GM18499 (cell line): ENCODE results near the gene SCRN1.
"Not testable (repeated sequence)": the region's sequence is repeated elsewhere in the genome, so short reads cannot be mapped to it uniquely, and the experiment has no call there.

Source experiments
- ATAC-seq: cut with Tn5 transposase; IDR thresholded peaks from one replicate; pipeline ENCODE4 v1.9.1; 2021; ENCODE audit warnings: moderate number of reproducible peaks; ENCODE audit not compliant: insufficient read depth, unreplicated experiment

SCRN1 gene

DNA sequence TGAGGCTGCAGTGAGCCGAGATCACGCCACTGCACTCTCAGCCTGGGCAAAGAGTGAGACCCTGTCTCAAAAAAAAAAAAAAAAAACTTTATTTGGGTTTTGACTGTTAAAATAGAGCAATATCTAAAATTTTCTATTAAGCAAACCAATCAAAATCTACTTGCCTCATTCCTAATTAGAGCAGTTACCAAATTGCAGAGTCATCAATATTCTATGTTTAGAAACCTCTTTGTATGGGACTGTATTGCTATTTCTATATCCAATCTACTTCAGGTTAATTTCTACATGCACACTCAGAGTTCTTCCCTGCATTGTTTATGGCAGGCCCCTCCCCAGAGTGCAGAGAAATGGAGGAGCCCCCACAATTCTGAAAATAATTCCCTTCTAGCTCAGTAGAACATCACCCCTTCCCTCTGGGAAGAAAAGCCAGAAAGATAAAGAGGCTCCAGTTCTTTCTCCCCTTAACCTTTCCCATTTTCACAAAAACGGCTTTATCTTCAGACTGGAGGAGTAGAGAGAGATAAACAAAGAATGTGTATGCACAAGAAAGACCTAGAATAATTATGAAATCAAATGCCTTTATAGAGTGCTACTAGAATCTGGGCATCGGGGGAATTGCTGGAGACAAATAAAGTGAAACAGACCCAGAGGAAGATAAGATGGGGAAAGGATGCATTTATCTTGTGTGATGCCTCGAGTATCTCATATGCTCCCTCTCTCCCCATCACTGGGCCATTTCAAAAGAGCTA is 17.9 kb downstream of the SCRN1 start:
- no peak for ATAC-seq

DNA sequence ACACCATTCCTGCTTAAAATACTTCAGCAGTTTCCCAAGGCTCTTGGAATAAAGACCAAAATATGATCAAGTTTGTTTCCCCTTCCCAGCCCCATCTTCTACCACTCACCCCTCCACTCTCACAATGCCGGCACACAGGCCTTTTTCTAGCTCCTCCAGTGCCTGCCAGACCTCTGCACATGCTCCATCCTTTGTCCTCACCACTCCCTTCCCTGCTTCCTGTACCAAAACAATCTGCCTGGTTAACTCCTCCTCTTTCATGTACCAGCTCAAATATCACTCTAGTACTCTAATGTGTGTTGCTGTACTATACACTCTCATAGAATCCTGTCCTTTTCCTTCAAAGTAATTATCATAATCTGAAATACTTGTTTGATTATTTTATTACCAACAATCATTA is 19.4 kb downstream of the SCRN1 start:
- ATAC-seq: no peak

DNA sequence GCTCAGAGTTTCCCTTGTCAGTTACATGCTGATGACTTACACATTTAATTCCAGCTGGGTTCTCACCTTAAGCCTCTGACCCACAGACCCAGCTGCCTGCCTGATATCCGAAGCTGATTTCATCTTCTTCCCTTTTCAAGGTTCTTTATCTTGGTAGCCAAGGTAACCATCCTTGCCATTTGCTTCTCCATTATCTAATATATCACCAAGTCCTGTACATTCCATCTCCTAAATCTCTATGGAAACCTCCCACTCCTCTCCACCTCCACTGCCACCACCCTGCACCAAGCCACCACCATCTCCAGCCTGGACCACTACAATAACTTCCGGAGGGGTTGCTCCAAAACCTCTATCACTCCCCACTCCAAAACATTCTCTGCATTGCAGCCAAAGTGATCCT is 19.9 kb downstream of the SCRN1 start:
- ATAC-seq: no peak

DNA sequence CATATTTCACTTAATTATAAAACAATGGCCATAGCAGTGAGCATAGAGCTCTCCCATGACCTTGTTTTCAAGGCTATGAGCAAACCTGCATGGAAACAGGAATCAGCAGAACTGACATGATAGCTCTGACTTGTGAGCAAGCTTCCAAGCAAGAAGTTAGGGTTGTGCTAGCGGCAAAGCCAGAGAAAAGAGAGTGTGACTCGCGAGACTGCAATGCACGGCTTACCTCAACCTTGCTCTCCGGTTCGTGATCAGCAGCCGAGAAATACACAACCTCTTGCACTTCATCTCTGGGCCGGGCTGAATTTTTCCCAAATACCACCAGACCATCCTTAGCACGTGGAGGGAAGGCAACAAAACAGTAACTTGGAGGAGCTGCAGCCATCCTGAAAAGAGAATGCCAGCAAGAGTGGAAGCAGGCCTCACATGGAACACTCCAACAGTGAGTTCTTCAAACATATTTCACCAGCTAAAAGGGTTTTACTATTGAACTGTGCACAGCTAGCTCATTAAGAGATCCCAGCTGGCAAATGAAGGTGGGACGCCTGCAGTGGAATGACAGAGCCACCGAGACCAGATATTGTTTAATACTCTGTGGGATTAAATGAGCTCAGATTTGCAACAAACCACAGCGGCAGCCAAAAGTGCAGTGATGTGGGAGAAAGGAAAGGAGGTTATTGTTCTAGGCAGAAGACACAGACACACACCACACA is 20.8 kb downstream of the SCRN1 start:
- no peak for ATAC-seq

DNA sequence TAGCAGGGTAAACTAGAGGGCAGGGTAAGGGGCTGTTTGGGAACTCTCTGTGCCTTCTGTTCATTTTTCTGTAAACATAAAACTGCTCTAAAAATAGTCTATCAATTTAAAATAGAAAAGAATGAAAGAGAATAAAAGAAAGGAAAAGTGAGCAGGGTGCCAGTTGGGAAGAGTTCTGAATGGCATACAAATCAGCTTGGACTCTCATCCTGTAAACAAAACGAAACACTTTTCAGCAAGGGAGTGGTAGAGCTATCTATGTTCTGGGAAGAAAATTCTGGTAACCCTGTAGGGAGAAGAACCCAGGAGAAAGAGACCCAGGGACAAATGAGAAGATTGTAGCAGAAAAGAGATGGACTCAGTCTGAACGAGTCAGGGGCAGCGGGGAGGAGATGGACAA is 24.6 kb downstream of the SCRN1 start:
- no peak for ATAC-seq

DNA sequence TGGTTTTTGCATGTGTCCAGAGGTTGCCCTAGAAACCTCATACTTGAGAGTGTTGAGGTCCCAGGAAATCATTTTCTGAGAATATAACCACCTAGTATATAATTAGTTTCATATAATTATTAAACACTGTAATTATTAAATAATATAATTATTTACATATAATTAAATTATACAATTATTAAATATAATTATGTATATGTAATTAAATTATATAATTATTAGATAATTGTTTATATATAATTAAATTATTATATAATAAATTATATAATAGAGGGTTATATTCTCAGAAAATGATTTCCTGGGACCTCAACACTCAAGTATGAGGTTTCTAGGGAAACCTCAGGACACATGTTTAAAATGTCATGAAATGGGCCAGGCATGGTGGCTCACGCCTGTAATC is 27.6 kb downstream of the SCRN1 start:
- no peak for ATAC-seq

DNA sequence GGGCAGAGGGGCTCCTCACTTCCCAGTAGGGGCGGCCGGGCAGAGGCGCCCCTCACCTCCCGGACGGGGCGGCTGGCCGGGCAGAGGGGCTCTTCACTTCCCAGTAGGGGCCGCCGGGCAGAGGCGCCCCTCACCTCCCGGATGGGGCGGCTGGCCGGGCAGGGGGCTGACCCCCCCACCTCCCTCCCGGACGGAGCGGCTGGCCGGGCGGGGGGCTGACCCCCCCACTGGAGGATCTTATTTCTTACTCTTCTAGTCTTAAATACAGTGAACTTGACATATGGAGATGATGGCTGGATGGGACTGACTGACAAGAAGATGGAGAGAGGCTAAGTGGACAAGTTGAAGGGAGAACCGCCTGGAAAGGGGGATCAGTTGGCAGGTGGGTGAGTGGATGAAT is 28.0 kb downstream of the SCRN1 start:
- not testable (repeated sequence) for ATAC-seq

DNA sequence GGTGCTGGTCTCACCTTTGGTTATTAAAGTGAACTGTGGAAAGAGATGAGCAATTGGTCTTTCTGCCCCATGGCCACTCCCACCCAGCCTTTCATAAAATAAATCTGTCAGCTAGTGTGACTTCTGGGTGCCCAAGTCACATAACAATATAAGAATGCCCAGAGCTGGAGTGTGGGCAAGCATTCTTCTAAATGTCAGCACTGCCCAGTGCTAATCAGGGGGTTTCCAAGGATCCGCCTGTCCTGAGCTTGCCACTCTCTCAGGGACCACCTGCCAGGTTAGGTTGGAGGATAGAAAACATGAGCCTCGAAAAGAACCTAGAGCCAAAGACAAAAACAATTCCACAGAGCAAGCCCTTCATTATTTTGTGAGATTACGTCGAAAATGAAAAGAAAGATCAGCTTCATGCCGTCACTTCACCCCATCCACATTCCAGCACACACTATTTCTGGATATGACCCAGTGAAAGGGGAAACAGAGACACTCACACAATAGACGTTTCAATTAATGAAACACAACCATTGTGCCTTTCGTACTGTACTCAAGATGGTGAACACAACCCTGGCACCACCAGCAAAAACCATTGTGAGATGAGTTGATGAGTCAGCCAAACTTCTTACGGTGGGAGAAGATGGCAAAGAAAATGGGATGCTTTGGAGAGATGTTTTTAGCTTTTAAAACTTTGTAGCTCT is 30.8 kb downstream of the SCRN1 start:
- no peak for ATAC-seq

DNA sequence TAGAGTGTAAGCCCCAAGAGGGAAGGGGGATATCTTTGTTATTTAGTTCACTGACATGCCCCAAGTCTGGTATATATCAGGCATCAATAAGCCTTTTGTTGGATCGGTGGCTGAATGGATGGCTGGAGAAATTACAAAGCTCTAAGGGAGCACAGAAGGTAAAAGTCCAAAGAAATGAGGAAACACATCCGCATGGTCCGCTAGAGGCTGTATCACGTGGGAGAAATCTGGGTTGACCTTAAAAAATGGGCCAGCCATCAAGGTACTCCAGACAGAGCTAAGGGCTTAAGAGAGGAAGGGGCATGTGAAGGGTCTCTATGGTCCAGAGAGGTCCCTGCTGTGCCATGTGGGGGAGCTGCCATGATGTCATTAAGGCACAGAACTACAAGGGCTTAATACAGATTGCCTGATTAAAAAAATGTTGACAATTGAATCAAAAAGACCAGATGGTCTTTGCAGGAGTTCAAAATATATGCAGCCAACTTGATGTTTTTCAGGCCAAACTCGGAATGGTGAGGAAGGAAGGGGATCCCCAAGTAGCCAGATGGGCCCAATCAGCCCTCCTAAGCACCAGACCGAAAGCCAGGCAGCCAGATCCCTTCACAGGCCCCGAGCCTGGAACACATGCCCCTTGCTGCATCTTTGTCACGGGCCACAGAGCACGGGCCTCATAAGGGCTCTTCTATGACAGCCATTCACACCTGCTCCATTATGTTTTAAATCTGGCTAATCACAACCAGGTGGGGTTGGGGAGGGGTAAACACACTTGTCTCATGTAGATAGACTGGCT is 31.9 kb downstream of the SCRN1 start:
- no peak for ATAC-seq

DNA sequence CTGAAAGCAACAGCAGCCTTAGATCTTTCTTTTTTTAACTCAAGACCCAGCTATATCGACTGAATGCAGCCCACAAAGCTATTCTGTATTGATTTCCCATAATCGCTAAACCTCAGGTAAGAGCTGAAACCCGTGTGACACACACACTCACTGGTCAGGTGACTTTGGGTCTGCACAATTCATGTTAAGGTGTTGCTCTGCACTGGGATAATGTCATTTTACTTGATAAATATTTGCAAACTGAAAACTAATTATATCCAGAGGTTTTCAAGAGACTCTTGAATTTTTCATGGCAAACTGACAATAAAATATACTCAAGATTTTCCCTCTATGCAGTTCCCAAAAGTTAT is 33.1 kb downstream of the SCRN1 start:
- ATAC-seq: no peak

DNA sequence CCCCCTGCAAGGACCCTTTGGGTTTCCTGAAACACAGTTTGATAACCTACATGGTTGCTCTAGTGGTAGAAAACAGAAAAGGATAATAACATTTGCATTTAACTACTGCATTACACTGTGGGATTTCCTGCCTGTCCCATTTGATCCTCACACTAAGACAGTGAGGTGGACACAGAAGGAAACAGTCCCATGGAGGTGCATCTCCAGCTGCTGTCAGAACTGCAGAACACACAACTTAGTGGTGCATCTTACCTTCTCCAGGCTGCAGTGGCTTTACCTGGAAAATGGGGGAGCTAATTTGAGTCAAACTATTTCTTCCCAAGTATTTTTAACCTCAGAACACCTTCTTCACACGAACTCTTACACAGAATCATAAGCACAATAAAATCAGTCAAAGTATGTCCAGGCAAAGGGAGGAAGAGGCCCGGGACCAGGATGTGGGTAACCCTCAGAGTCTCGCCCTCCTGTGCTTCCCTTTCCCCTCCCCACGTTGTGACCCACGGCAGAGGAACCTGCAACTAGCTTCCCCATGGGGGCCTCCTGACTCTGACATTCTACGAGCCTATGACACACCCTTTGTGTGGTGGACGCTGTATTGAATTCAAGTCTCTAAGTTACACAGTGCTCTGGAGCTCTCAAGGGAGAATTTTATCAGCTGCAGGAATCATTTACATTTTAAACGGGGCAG is 33.7 kb downstream of the SCRN1 start:
- ATAC-seq: peak; percentile 60

DNA sequence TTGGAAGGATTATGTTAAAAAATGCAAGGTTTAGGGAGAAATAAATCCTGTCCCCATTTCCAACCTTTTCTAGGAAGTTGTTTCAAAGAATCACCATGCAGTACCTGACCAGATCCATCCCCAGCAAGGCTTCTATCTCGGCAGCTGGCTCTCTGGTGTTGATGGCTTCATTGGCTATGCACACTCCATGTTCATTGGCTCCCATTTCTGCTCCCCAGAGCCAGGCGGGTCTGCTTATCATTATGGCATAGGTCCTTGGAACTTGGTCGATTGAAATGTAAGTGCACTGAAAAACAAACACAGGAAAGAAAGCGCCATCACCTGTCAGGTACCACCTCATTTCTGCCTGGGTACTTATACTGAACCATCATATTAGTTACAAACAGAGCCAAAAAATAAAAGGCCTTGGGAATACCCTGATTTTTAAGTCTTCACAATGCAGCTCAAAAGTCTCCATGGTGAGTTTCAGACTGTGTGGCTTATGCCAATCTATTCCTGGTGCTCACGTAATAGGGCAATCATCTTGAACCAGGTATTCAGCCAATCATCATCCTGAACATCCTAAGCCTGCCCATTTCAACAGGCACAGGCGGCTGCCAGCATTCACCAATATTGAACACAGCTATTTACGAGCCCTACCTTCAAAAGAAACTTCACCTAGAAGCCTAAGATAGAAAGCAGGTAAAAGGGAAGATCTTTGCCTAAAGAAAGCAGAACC is 34.4 kb downstream of the SCRN1 start:
- no peak for ATAC-seq

DNA sequence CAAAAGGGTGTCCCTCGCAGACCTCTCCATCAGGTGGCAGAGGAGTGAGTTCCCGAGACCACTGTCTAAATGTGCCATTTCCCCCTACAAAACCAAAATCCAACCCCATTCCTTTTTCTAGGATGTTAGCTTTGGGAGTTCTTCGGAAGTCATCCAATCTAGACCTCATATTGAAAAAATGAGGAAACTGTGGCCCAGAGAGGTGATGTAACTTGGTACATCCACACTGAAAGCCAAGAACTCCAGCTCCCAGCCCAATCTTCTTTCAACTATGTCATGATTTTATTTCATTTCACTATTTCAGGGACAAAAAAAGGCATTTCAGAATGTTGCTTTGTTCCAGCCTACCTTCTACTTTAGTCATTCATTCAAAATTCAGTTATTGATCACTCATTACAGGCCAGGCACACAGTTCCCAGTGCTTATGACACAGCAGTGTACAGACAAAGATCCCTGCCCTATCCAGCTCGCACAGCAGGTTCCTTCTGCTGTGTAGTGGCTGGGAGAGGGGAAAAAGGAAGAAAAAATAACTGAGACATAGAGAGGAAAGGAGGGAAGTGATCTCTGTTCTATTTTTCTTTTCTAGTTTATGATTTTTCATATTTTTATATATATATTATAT is 35.8 kb downstream of the SCRN1 start:
- no peak for ATAC-seq

DNA sequence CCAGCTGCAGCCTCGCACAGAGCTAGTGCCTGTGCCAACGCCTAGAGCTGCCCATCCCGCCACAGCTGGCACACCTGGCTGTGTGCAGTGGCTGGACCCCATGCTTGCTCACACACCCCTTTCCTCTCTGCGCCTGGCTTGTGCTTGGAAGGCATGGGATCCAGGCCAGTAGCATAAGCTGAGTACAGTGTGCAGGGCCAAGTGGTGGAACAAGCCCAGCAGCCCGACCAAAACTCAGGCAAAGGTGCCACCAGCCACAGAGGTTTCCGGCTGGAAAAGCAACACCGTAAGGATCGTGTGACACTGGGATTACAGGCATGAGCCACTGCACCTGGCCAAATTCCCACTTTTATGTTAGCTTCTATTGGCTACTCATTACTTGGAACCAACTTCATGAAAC is 38.4 kb downstream of the SCRN1 start:
- ATAC-seq: no peak

DNA sequence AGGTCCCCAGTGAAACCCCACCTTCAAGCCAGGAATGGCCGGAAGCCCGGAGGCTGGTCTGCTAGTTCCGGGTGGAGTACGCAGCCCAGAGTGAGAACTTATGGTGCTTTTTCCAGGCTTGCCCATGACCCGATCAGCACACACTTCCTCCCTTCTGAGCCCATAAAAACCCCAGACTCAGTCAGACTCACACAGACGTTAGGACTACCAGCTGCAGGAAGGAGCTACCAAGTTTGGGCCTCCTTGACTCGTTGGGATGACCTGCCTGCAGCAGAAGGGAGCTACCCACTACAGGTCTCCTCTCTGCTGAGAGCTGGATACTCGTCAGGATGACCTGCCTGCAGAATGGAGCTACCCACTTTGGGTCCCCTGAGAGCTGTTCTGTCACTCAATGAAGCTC is 39.1 kb downstream of the SCRN1 start:
- no peak for ATAC-seq

DNA sequence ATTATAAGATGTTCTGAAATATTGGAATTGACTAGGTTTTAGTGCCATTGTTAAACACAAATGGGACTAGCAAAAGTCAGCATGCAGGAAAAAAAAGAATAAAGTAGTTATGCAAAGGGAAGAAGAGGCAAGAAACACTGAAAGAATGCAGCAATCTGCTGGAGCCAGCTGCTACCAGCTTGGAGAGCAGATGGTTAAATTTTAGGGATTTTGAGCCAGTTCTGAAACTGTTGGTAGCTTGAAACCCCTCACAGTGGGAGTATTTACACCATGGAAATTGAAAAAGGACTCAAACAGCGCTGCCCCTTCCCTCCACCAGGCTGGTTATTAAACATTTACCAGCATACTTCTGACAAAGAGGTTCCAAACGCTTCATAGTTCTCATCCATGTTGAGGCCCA is 41.0 kb downstream of the SCRN1 start:
- no peak for ATAC-seq

DNA sequence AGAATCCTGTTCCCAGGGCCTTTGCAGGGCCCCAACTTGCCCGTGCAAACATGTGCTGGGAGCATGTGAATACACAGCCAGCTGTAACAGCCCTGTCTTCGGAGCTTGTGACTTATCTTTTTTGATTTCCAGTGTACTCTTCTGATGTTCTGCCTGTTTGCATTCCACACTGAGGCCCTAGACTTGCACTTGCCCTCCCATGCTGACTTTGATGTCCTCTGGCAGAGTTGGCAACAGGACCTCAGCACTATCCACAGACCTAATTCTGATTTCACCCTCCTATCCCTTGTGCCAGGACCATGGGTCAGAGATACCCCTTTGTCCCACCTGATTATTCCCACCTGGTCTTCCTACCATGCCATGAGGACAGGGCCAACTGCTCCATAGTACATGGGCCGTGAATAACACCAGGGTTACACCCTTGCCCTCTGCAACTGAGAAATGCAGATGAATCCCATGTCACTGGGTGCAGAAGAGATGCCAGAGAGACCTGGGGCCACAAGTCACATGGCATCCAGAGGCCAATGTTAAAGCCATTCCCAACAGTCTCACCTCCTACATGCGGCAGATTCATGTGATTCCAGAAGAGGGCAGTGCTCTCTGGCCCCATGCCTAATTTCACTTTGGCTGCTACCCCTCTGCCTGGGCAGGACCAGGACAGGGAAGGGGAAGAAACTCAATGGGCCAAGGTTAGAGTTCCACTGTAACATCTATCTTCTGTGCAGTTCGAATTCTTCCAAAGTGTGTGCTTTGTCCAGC is 43.0 kb downstream of the SCRN1 start:
- ATAC-seq: no peak

DNA sequence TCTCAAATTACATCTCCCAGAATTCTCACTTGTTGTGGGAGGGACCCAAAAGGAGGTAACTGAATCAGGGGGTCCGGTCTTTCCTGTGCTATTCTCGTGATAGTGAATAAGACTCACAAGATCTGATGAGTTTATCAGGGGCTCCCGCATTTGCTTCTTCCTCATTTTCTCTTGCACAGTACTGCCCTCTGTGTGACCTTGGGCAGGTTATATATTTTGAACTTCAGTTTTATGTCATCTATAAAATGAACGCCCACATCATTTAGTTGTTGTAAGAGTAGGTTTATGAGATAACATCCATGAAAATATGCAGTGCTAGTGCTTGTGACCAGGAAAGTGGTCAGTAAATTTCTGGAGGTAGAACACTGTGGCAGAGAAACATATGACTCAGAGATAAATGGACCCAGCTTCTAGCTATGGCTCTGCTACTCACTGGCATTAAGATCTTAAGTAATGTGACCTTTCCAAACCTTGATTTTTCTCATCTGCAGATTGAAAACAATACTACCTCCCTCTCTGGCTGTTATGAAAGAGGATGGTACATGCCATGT is 44.3 kb downstream of the SCRN1 start:
- no peak for ATAC-seq
